ENCODE data around the gene ADAMTS14.

DNA sequence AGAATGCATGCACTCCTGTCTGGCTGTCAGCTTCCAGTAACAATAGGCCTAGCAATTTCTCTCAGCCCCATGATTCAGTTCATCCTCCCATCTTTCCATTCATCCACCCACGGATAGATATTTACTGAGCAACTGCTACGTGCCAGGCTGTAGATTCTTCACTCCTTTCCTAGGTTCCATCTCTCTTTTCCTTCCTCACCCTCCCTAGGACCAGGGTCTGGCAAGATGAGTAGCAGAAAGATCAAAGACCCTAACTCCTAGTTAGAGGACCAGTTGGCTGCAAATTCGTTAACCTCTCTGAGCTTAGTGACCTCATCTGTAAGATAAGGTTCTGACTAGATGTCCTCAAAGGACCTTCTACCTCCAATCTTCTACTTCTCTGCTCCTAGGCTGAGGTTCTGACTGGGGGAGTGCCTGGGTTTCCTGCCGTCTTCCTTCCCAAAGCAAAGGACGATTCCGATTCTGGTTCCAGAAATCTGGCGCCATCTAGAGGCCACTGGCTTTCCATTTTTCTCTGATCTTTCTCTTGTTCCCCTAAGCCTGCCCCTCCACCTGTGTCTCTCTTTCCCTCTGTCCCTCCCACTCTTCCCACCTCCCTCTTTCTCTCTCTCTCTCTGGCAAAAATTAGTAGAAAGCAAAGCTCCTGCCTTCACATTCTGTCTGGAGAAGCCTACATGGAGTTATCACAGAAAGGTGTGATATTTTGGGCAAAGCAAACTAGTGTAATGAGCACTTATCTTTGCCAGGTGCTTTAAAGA, 86.6 kb downstream of the ADAMTS14 start:
- TF ChIP-seq YY1 (IDR thresholded peaks at IDR 0.05; ENCODE audit: insufficient read depth, insufficient read length) (no peak), ZNF274 (IDR thresholded peaks at IDR 0.05; ENCODE audit: low read depth, low read length) (no peak), SUZ12 (IDR thresholded peaks at IDR 0.05; ENCODE audit: extremely low read depth, insufficient read depth, insufficient read length) (no peak)

All from NT2/D1 (cell line).